Measurements from ENCODE around the gene C2CD4C.

Gene C2CD4C

DNA sequence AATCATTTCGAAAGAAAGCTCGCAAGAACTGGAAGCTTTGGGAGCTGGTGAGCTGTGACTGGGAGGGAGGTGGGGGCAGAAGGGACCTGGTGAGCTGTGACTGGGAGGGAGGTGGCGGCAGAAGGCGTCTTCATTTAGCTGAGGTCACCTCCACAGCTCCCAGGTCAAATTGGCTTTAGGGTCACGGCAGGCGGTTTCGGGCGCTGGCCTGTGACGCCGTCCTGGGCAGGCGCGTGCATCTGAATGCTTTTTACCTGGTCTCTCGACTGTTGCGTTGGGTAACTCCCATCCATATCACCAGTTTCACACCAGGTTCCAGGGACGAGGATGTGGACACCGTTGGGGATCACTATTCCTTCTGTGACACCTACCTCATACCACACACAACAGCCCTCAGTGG is 29.2 kb downstream of the C2CD4C start:
- no peak for DNase-seq

DNA sequence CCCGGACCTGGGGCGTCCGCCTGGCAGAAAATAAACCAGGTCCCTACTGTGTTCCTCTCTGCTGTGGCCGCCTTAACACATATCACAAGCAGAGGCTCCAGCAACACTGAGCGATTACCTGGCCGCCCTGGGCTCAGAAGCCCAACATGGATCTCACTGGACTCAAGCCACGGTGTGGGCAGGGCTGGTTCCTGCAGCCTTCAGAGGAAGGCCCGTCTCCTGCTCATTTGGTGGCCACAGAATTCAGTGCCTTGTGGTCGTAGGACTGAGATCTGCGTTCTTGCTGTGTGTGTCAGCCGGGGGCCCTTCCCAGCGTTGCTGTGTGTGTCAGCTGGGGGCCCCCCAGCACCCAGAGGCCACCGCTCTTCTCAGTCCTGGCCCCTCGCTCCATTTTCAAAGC is 30.2 kb downstream of the C2CD4C start:
- peak; percentile 6 for DNase-seq

DNA sequence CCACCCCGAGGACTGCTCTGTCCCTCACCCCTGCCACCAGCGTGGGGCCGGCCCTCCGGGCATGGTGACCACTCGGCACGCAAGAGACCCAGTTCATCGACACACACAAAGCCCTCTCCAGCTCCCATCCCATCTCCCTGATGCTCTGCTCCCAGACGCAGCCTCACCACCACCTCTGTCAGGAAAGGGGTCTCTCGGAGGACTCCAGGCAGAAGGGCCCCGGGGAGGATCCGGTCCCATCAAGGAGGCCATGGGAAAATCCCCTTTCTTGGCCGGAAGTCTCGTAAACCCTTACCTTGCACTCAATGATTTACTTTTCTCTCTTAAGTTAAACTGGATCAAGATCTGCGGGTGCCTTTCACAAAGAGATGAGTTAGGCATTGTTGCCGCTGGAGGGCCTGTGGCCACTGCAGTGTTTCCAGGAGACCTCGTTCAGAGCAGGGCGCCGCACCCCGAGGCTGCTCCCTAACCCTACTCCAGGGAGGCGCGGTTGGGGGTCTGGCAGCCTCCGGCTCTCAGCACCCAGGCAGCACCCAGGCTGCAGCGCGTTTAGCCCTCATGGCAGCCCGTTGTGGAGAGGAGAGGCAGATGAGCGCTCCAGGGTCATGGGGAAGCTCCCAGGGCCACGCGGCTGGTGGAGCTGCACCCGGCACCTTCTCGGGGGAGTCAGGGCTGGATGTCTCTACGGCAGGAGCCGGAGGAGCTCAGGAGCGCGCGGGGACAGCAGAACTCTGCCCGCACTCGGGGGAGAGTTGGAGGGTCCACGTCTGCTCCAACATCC is 31.0 kb downstream of the C2CD4C start:
- DNase-seq, result peak; percentile 12

DNA sequence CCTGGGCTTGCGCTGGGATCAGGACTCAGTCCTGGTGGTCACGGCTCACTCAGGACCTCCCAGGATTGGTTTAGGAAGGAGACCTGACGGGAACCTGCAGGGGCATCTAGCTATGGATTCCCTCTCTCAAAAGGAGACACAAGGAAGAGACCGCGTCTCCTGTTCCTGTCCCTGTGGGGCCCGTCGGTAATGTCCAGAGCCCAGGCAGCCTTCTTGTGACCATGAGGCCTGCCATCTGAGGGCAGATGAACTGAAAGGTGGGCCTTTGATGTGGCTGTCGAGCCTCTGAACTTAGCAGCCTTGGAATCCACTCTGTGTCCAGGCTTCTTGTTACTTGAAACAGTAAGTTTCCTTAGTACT is 32.9 kb downstream of the C2CD4C start:
- peak; percentile 6 for DNase-seq

DNA sequence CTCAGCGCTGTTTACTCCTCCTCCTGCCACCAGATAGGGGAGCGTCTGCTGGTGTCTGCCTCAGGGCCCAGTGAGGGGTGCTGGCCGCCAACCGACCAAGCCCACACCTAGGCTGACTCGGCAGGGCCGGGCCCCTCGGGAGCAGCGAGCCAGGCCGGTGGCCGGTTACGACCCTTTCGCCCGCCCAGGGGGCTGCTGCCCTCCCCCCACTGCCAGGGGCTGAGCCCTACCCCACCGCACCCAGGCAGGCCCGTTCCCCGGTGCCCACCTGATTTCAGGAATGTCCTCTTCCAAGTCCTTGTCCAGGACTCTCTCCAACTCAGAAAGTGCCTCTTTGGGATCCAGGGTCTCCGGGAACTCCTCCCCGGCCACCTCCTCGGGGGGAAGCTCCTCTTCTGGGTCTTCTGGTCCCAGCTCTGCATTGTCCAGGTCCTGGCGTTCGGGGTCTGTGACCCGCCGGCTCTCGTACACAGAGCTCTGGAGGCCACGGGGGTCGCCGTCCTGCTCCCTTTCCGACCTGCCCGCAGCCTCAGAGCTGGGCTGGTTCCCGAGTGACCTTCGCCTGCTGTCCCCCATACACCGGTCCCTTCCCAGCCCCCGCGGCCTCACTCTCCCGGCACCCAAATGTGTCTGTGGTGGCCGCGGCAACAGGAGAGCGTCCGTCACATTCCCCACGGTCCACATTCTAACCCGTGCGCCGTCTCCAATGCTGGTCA is 33.4 kb downstream of the C2CD4C start:
- peak; percentile 13 for DNase-seq

DNA sequence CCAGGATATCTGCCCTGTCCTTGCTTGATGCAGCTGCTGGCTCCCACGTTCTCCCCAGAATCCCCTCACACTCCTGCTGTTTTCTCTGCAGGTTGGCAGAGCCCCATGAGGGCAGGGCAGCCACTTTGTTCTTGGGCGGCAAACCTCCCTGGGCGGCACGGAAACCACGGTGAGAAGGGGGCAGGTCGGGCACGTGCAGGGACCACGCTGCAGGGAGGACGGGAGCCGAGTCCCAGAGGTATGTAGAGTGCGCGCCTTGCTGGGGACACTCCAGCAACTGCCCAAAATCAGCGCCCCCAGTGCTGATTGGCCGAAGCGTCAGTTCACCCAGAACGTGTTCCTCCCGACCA is 34.1 kb downstream of the C2CD4C start:
- DNase-seq, result peak; percentile 14

DNA sequence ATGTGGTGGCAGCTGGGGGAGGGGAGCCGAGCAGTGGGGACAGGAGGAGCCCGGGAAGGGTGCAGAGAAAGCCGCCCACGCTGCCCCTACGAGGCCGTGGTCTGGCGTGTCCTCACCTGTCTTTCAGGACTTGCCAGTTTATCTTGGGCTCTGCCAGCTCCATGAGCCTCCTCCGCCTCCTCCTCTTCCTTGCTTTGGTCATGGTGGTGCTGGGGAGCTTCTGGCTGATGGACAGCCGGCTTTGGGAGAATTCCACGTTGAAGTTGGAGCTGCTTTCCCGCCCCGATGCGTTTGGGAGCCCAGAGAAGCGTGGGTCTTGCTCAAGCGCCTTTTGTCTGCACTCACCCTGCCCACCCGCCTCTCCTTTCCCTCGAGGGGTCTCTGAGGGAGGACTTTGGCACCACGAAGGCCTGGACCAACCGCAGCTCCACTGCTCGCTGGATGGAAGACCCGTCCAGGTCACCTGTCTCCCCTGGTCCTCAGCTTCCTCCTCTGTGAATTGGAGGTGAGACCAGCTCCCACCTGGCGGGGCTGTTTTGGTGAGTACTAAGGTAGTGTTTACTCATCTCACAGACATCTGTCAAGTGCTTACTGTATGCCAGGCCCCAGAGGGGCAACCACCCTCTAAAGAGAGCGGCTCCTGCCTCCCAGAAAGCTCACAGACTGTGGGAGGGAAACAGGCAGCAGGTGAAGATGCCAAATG is 34.6 kb downstream of the C2CD4C start:
- DNase-seq, result peak; percentile 11

DNA sequence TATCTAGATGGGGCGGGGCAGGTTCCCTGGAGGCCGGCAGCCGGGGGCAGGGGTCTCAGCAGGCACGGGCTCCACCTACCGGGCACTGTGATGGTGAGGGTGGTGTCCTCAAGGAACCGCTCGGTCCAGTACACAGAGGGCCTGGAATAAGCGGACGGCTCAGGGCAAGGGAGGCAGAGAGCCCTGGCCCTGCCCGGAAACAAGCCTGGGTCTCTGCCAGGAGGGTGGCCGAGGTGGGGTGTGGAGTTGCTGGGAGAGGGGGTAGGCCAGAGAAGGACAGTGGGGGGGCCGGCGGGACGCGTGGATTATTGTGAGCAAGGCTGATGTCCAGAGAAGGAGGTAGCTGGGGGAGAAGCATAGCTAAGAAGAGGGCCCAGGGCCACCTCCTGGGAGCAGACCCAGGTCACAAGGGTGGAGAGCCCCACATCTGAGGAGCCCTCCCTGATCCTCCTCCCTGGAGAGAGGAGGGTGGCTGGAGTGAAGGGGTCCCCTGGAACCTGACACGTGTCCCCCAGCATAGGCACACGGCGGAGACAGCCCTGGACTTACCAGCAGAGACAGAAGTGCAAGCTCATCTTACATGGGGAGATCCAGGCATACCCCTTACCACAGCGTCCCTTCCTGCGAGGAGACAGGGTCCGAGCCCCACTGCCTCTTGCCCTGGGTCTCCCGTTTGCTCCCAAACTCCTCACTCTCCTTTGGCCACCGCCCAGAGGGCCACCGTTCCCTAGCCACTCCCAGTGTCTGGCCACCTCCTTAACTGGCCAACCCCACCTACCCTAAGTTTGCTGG is 35.4 kb downstream of the C2CD4C start:
- DNase-seq, result no peak

DNA sequence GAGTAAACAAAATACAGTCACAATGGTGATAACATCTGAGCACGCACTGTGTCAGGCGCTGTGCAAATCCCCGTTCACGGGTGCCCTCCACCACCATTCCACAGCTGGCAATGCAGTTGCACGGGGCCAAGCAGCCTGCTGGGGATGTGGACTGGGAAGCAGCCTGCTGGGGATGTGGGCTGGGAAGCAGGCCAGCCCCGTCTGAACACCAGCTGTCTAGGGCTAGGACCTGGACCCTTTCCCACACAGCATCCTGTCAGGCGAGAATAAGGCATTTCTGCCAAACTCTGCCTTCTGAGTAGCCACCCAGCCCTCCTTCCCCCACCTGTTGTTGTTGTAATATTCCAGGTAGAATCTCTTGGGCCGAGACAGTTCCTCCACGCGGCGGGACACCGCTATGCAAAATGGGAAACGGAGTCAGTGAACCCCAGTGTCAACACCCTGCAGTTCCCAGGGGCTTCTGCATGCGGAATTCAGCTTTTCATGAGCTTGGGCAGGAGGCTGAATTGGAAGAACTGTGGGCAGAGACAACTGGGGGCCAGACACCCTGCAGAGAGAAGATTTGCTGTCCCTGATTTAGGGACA is 36.5 kb downstream of the C2CD4C start:
- DNase-seq, result peak; percentile 87

DNA sequence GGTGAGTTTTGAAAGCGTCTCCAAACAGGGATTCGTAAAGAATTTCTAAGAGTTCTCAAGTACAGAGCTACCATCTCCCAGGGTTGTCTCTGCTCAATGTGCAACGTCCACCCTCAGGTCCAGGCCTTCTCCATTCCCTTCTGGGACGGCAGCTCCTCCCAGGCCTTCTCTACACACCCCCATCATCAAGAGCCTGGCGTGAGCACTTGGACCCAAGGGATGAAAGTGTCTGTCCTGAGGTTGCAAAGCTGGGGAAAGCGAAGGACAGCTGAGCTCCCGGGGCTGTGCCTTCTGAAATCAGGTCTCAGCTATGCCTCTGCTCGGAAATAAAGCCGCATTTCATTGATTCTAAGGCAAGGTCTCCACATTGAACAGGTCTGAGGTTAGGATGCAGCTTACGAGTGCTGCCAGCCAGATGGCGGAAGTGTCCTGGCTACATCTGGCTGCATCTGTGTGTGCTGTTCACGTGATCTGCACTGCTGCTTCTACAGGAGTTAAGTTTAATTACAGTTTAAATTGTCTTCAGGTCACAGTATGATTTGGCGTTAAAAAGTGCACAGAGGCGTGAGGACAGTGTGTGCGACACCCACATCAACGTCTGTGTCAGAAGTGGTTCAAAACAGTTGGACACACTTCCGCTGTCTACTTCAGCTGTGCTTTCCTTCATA is 37.3 kb downstream of the C2CD4C start:
- DNase-seq, result no peak

DNA sequence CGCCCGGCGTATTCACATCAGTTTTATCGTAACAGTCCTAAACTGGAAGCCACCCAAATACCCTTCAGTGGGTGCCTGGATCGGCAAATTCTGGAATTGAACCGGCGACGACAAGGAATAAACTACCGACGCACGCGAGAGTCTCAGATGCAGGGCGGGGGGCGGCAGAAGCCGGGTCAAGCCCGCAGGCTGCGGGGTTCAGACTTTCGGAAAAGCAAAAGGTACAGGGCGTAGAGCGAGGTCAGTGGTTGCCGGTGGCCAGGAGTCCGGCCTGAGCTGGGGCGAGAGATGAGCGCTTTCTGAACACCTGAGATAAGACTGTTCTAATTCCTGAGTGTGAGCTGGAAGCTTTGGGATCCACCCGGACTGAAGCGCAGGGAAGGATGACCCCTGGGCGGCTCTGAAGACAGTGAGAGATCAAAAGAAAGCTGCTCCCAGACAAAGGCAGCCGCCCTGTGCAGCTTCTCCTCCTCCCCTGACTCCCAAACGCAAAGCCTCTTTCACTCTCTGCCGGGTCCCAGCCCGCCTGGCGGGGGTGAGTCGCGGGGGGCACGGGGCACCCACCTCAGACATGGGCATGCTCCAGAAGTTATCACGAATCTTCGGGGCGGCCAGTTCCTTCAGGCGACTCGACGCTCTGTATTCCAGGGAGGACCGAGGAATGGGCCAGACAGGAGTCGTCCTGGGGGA is 38.2 kb downstream of the C2CD4C start:
- DNase-seq, result no peak

DNA sequence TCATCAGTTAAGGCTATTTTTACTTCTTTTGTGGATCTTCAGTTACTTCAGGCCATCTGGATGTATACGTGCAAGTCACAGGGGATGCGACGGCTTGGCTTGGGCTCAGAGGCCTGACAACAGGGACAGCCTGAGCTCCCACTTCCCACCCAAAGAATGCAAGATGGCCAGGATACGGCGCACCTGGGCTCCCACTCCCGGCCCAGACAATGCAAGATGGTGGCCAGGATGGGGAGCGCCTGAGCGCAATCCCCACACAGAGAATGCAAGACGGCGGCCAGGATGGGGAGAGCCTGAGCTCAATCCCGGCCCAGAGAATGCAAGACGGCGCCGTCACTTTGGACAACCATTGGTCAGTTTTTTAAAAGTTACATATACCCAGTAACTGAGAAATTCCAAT is 39.1 kb downstream of the C2CD4C start:
- no peak for DNase-seq

DNA sequence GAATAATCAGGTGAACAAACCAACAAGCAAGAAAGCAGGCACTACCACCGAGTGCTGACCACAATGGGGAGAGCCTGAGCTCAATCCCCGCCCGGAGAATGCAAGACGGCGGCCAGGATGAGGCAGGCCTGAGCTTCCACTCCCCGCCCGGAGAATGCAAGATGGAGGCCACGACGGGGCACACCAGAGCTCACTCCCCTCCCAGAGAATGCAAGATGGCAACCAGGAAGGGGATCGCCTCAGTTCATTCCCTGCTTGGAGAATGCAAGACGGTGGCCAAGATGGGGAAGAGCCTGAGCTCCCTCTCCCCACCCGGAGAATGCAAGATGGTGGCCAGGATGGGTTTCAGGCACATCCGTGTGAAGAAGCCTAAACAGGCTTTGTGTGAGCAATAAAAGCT is 39.7 kb downstream of the C2CD4C start:
- no peak for DNase-seq

DNA sequence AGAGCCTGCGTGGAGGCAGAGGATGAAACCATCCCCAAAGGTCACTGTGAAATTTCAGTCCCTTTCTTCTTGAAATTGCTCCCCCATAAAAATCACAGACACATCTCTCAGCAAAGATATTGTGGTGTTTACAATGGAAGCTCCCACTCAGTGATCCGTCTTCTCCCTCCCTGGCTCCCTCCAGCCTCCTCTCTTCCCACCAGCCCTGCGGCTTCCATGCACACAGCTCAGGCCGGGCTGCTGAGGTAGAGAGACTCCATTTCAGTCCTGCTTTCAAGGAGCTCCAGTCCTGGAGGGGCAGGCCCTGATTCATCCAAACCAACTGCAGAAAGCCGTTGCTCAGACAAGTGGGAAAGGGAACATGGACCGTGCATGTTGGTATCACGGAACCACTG is 40.3 kb downstream of the C2CD4C start:
- no peak for DNase-seq

DNA sequence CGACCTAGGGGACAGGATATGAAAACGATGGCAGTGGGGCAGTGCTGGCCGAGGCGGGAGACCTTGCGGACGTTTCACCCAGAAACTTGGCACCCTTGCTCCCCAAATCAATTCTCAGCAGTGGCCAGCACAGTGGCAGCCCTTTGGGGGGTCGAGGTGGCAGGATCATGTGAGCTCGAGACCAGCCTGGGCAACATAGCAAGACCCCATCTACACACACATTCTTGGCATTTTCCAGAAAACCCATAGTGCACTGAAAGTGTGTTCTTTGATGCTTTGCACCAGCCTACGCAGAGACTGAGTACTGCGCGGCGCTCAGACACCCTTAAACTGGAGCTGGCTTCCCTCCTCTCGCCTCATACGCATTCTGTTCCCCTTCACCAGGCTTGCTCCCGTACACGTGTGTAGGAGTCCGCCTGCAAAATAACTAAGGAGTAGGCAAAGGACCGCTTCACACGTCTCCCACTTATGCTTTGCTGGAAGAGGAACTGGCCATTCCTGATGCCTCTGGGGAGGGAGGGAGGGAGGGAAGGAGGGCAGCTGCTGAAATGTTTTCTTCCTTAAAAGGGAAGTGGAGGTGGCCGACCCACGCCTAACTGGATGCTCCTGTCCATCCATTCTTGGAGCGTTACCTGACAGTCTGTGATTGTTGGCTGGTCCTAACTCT is 40.9 kb downstream of the C2CD4C start:
- no peak for DNase-seq

DNA sequence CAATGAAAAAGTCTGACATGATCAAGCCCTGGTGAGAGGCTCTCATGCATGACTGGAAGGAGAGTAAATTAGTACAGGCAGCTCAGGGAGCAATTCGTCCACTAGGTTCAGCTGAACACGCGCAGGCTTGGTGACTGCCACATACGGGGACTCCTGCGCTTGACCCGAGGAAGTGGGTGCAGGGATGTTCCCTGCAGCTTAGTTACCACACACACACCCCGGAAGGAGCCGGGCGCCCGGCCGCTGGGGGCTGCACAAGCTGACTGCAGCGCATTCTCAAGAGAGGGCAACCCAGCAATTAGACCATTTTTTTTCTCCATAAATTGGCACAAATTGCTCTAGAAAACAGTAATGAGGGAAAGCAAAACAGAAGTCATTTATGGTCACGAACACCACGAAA is 41.4 kb downstream of the C2CD4C start:
- no peak for DNase-seq

DNA sequence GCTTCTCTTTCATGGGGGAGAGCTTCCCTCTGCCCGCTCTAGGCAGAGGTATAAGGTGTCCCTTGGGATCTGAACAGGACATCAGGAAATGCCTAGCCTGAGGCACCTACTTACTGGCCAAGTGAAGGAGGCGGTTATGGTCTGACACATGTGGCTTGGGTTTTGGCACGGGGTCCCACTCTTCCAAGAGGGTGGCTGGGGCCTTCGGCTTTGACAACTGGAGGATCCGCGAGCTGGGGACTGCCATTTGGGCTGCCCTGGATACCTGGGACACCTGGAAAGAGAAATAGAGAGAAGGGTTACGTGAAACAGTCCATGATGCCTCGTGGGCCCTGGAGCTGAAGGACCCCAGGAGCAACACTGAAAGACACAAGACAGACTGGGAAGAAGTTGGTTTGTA is 42.0 kb downstream of the C2CD4C start:
- DNase-seq, result no peak

DNA sequence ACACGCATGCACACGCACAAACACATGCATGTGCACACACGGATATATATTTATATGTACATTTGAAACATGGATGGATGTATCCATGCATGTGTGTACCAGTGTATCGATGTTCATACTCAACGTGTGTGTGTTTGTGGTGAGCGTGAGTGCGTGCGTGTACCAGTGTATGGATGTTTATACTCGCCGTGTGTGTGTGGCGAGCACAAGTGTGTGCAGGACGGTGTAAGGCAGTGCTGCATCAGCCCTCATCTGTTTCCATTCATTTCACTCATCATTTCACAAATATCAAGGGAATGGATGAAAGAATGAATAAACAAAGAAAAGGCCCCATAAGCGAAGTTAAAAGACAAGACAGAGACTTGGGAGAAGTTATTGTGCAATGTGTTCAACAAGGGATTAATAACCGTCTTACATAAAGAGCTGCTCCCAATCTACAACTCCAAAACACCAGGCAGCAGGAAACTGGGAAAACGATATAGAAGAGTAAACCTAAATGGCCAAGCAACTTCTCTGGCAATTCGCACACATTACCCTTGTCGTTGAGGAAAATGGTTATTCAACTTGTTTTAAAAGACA is 42.7 kb downstream of the C2CD4C start:
- no peak for DNase-seq

DNA sequence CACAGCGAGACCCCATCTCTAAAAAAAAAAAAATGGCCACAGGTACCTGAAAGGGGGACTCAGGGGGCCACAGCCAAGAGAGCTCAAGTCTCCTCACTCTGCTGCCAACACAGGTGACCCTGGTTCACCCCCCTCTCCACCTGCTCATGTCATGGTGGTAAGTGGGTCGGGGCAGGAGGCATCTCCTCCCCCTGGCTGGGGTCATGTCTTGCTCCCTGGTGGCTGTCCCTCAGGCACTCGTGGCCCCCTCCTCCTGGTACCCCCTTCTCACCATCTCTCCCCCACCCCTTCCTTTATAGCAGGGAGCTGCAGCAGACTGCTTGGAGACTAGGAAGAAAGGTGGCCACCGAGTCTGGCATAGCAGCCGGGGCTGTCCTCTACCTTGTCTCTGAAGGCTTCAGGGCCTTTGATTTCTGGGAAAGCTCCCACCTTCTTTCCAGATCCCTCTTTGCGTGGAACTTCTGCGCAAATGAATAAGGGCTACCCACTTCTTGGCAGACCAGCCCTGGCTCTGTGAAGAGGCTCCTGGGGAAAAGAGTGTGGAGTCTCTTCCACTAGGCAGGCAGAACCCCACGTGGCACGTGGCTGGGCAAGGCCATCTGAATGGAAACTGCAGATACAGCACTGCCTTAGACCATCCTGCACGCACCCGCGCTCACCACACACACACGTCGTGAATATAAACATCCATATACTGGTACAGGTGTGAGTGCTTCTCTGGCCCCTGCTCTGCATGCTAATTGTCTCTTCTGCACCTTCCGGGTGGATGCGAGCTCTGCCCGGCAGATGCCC is 44.3 kb downstream of the C2CD4C start:
- no peak for DNase-seq

DNA sequence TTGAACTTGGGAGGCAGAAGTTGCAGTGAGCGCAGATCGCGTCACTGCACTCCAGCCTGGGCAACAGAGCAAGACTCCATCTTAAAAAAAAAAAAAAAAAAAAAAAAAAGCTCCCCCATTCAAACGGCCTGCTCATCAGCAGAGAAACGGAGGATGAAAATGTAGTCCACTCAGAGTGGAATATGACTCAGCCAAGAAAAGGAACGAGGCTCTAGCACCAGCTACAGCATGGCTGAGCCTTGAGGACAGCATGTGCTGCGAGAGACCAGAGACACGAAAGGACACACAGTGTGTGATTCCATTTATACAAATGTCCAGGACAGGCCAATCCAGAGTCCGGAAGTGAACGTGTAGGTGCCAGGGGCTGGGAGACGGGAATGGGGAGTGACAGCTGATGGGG is 46.3 kb downstream of the C2CD4C start:
- DNase-seq, result no peak

Measured in right hindlimb (tissue), 1 donor.